Endothelial cell of umbilical vein (primary cell): ENCODE measurements around the gene GDPGP1. TPM values are rescaled to one million over a fixed set of nuclear protein-coding genes. Genes with fewer than 3 reads are reported as not detected.
A peak's percentile ranks its signal among the peaks of the same experiment; 100 is the strongest.

Experiments used
- BruUV-seq: library from RNA; stranded (reverse); fragments of 400-500 nt; replicated peaks from 2 replicates; lab custom pipeline; 2021; lab: Mats Ljungman, UMichigan
- CTCF ChIA-PET: fragments of 300-600, 350-600 bp; sonication (Branson Sonifier 250); formaldehyde crosslinking; loops from one replicate; lab custom pipeline; 2021; ENCODE audit warnings: antibody characterized with exemption, inconsistent platforms; lab: Charles Lee
- POLR2A ChIA-PET: fragments of 300-600, 350-600 bp; sonication (Branson Sonifier 250); formaldehyde crosslinking; loops from one replicate; lab custom pipeline; 2021; ENCODE audit warnings: antibody characterized with exemption, inconsistent platforms; lab: Charles Lee
- DNase-seq: peaks from one replicate; pipeline ENCODE4 v3.0.0-alpha.2; 2011; ENCODE audit warnings: low read depth, low spot score
- FAIRE-seq: peaks from 2 replicates; lab custom pipeline; 2011; peaks lifted over from hg19 to GRCh38; lab: Jason Lieb, UNC
- H2AFZ ChIP-seq: 2 replicates; pipeline ENCODE4 v1.6.0; 2012; ENCODE audit warnings: low read depth, low read length, control low read depth, inconsistent platforms
- H3K27ac ChIP-seq: 2 replicates; pipeline ENCODE4 v1.5.1; 2011; ENCODE audit warnings: low read depth, mild to moderate bottlenecking, control low read depth, low read length, moderate library complexity; ENCODE audit not compliant: insufficient read depth
- H3K27me3 ChIP-seq, 2 experiments: 2 replicates each; pipeline versions ENCODE4 v1.6.0 to v1.6.1; 2011; ENCODE audit warnings: low read length in 2 of 2, mixed read lengths in 1 of 2; ENCODE audit not compliant: control insufficient read depth in 2 of 2, insufficient read depth in 2 of 2
- H3K36me3 ChIP-seq, 2 experiments: 2 replicates in 1 of 2; 3 replicates in 1 of 2; pipeline ENCODE4 v1.5.1; 2011; ENCODE audit warnings: low read length in 2 of 2, mild to moderate bottlenecking in 1 of 2, moderate library complexity in 1 of 2; ENCODE audit not compliant: control insufficient read depth in 2 of 2, insufficient read depth in 2 of 2; ENCODE audit errors: extremely low read depth in 1 of 2
- H3K4me1 ChIP-seq: 3 replicates; pipeline ENCODE4 v1.5.1; 2011; ENCODE audit warnings: mild to moderate bottlenecking, low read length; ENCODE audit not compliant: control insufficient read depth, insufficient read depth; ENCODE audit errors: extremely low read depth
- H3K4me2 ChIP-seq: 2 replicates; pipeline ENCODE4 v1.6.1; 2011; ENCODE audit warnings: low read length, control low read depth, mixed read lengths; ENCODE audit not compliant: insufficient read depth
- H3K4me3 ChIP-seq, 3 experiments: fragments of 200-600 bp in 1 of 3; sonication (generic), shearing (Covaris generic) in 1 of 3; replicated peaks in 1 of 3; 2 replicates each; pipeline ENCODE4 v1.5.1; 2011 to 2016; ENCODE audit warnings: control low read depth in 3 of 3, low read length in 3 of 3, mild to moderate bottlenecking in 2 of 3, inconsistent platforms in 1 of 3, low read depth in 1 of 3, moderate library complexity in 1 of 3; ENCODE audit not compliant: insufficient read depth in 1 of 3
- H3K79me2 ChIP-seq: 2 replicates; pipeline ENCODE4 v1.6.0; 2012; ENCODE audit warnings: low read length, inconsistent platforms; ENCODE audit not compliant: control insufficient read depth, insufficient read depth
- H3K9ac ChIP-seq: replicated peaks from 2 replicates; pipeline ENCODE3; 2011; ENCODE audit warnings: low read length, control low read depth; ENCODE audit not compliant: insufficient read depth; ENCODE audit errors: extremely low read depth
- H3K9me1 ChIP-seq: replicated peaks from 3 replicates; pipeline ENCODE4 v1.6.0; 2011; ENCODE audit warnings: mild to moderate bottlenecking, low read length; ENCODE audit not compliant: control insufficient read depth, insufficient read depth; ENCODE audit errors: extremely low read depth
- H3K9me3 ChIP-seq: replicated peaks from 2 replicates; pipeline ENCODE4 v1.5.1; 2012; ENCODE audit warnings: low read length, inconsistent platforms; ENCODE audit not compliant: control insufficient read depth, insufficient read depth
- H4K20me1 ChIP-seq: replicated peaks from 2 replicates; pipeline ENCODE3; 2011; ENCODE audit warnings: mild to moderate bottlenecking, low read length; ENCODE audit not compliant: control insufficient read depth, insufficient read depth; ENCODE audit errors: extremely low read depth
- CTCF ChIP-seq, 2 donors: IDR thresholded peaks; 1 replicate in 1 of 2; 2 replicates in 1 of 2; pipeline ENCODE4 v1.5.1; 2011; ENCODE audit warnings: low read length in 2 of 2, mild to moderate bottlenecking in 2 of 2, moderate library complexity in 2 of 2, control low read depth in 1 of 2, inconsistent platforms in 1 of 2, low read depth in 1 of 2; ENCODE audit not compliant: insufficient read depth in 1 of 2; ENCODE audit errors: extremely low read depth in 1 of 2
- MYC ChIP-seq: IDR thresholded peaks from one replicate; pipeline ENCODE4 v1.6.1; 2011; ENCODE audit warnings: mild to moderate bottlenecking, low read depth, low read length
- dilution Hi-C: fragments of 300-500 bp; cut with MboI; formaldehyde crosslinking; loops from one replicate; pipeline ENCODE4 v1.15.0; 2019; ENCODE audit warnings: low sequenced_read_pairs; ENCODE audit not compliant: extremely low pct_ligation_motif_present
- intact Hi-C: fragments of 100-400 bp; cut with micrococcal nuclease; formaldehyde crosslinking; loops from one replicate; pipeline ENCODE4 v1.10.0; 2022
- polyA plus RNA-seq, 4 experiments: library from polyadenylated mRNA; depleted of rRNA in 3 of 4; stranded (reverse) in 3 of 4; unstranded in 1 of 4; fragments of >200 nt; gene quantifications; 2 replicates each; pipeline versions ENCODE4 v1.2.1 to v1.2.3, GENCODE V29; 2011 to 2012; ENCODE audit warnings: missing spikeins in 1 of 4
- total RNA-seq: library from RNA; stranded (reverse); gene quantifications from 2 replicates; pipeline ENCODE4 v1.2.3, GENCODE V29; 2021

GDPGP1 gene
- total and polyA plus RNA-seq, 2 donors (not counting 3 experiments of a cell fraction or from before 2014, with no cell fraction given) = 4.8 to 7.2 TPM

- Histone ChIP-seq H3K4me2 (no peak overlapping the region), H2AFZ (no peak overlapping the region), H3K27me3 (no peaks in the 10 kb centered on the region), H3K9ac (no peak overlapping the region), H3K4me1 (peaks cover 12% of the 10 kb centered on the region), H3K36me3 (no peaks in the 10 kb centered on the region), H3K27ac (no peak overlapping the region), H3K79me2 (no peaks in the 10 kb centered on the region), H3K9me1 (no peaks in the 10 kb centered on the region), H4K20me1 (no peaks in the 10 kb centered on the region), H3K9me3 (no peaks in the 10 kb centered on the region), H3K4me3 (no peak overlapping the region)
- FAIRE-seq = peak; percentile 75
- intact Hi-C loops (loop anchor here (10.0 kb wide), 1 partner anchor 320 kb away; the partner anchor contains the start of gene AP3S2), dilution Hi-C loops (loop anchor here (10.0 kb wide), 1 partner anchor 70 kb away; no protein-coding TSS in a partner anchor)
- TF ChIP-seq CTCF (IDR thresholded peaks at IDR 0.05; ENCODE audit: extremely low read depth in 1 of 2, insufficient read depth in 1 of 2, low read depth in 1 of 2, low read length in 2 of 2) = peak in 1 of 2 donors; percentile 36
- TF ChIP-seq MYC = no peak
- no peak for DNase-seq
- ChIA-PET POLR2A (interaction anchor here (0.7 to 1.6 kb wide), 2 partner anchors 13 to 68 kb away, joined by 4 to 8 read pairs; no protein-coding TSS in a partner anchor), CTCF (interaction anchor here (0.6 to 4.4 kb wide), 19 partner anchors 8 to 73 kb away, joined by 3 to 34 read pairs (median 4); partner anchors contain the start of genes CIB1, GDPGP1, NGRN and SEMA4B)
- BruUV-seq = no TSS peak
These were observed 19.3 kb upstream of the GDPGP1 start for GRCh38 chr15:90214553-90215196.
